ENCODE results near the gene VAV1. TPM values are rescaled to one million over a fixed set of nuclear protein-coding genes. Genes with fewer than 3 reads are reported as not detected.

Gene VAV1
- polyA plus RNA-seq, 2 of the 4 experiments (the other 2 are of a cell fraction), result 5.6 to 7.5 TPM

DNA sequence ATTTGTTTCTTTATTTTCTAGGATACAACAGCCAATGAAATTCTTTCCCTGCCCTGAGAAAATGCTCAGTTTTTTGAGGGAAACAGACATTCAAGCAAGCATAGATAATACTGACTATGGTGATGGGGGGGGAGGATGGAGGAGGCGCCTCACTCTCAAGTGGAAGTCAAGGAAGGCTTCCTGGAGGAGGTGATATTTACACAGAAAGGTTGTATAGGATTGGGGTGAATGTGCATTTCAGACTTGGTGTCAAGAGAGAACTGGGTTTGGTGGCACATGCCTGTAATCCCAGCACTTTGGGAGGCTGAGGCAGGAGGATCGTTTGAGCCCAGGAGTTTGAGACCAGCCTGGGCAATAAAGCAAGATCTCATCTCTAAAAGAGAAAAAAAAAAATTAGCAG, 102.7 kb downstream of the VAV1 start:
- Histone ChIP-seq H3K4me1 (no peaks in the 10 kb centered on the region), H3K4me2 (no peak overlapping the region), H3K27ac (no peak overlapping the region), H3K4me3 (no peak overlapping the region), H3K9me3 (peaks cover 4% of the 10 kb centered on the region; the same call in 1 of the 3 replicates)
- no peak for ATAC-seq
- ChIA-PET CTCF (interaction anchor here (4.7 kb wide), 1 partner anchor 11 kb away, joined by 17 read pairs; no protein-coding TSS in a partner anchor), POLR2A (interaction anchor here (0.6 kb wide), 1 partner anchor 1292 kb away, joined by 5 read pairs; no protein-coding TSS in a partner anchor)
- 0% methylated on average over 2 of the region's 2 CpGs for whole genome bisulfite sequencing (ENCODE audit: missing lambda C conversion rate)
- no peak for DNase-seq (ENCODE audit: low read depth in 1 of 2, low spot score in 1 of 2)
- TF ChIP-seq ZFP36 (IDR thresholded peaks at IDR 0.05; ENCODE audit: borderline replicate concordance, partially characterized antibody) (peak; percentile 63), ESRRA (IDR thresholded peaks at IDR 0.05; ENCODE audit: borderline replicate concordance, low read length) (no peak)
- no peak for FAIRE-seq

DNA sequence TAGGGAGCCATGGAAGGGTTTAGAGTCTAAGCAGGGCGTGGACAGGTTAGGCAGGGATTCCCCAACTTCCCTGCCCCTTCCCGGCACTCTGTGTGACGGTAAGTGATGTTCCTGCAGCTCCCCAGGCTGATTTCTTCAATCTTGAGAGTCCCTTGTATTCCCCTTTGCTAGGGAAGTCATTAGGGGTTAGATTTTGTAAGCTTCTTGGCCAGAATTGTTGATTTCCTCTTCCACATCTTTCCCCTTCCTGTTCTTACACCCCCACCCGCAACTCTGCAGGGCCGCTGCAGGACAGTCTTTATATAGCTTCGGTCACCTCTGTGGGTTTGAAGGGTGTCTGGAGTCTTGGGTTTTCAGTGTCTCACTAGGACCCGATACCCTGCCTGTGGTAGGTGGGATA, 104.2 kb downstream of the VAV1 start:
- peaks cover 4% of the 10 kb centered on the region; the same call in 1 of the 3 replicates for H3K9me3 ChIP-seq
- WGBS (ENCODE audit: missing lambda C conversion rate), result 39% methylated on average over 7 of the region's 7 CpGs
- no peak overlapping the region for H3K27ac ChIP-seq
- CTCF ChIA-PET, result interaction anchor here (4.7 kb wide), 1 partner anchor 13 kb away, joined by 17 read pairs; no protein-coding TSS in a partner anchor
- H3K4me1 ChIP-seq, result no peaks in the 10 kb centered on the region
- POLR2A ChIA-PET, result no interaction called here
- DNase-seq (ENCODE audit: low read depth in 1 of 2, low spot score in 1 of 2) (no peak), ATAC-seq (no peak), FAIRE-seq (no peak)
- TF ChIP-seq EHMT2 (IDR thresholded peaks at IDR 0.05; ENCODE audit: low read depth) (no peak), GATA3 (IDR thresholded peaks at IDR 0.05; ENCODE audit: borderline replicate concordance) (no peak), MAFK (IDR thresholded peaks at IDR 0.05; ENCODE audit: partially characterized antibody) (no peak), HOXB5 (CRISPR knock-in tag; IDR thresholded peaks at IDR 0.05) (no peak)
- no peak overlapping the region for H3K4me2 ChIP-seq
- H3K4me3 ChIP-seq, result no peak overlapping the region

DNA sequence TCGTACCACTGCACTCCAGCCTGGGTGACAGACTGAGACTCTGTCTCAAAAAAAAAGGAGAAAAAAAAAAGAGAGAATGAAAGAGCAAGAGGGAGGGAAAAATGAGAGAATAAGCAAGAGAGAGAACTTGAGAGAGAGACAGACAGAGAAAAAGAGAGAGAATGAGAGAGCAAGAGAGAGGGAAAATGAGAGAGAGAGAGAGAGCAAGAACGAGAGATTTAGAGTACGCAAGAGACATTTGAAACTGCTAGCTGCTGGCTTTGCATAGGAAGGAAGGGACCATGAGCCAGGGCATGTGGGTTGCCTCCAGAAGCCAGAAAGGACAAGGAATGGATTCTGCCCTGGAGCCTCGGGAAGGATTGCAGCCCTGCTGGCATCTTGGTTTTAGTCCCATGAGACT, 105.3 kb downstream of the VAV1 start:
- POLR2A ChIA-PET, result no interaction called here
- no peak overlapping the region for H3K27ac ChIP-seq
- H3K9me3 ChIP-seq, result peaks cover 4% of the 10 kb centered on the region; the same call in 1 of the 3 replicates
- 39% methylated on average over 4 of the region's 4 CpGs for whole genome bisulfite sequencing (ENCODE audit: missing lambda C conversion rate)
- H3K4me3 ChIP-seq, result no peak overlapping the region
- no peak overlapping the region for H3K4me2 ChIP-seq
- ATAC-seq, result no peak
- DNase-seq (ENCODE audit: low read depth in 1 of 2, low spot score in 1 of 2), result no peak
- FAIRE-seq, result no peak
- CTCF ChIA-PET, result interaction anchor here (4.7 kb wide), 1 partner anchor 14 kb away, joined by 17 read pairs; no protein-coding TSS in a partner anchor
- H3K4me1 ChIP-seq, result no peaks in the 10 kb centered on the region
- no peak for TF ChIP-seq JUNB (IDR thresholded peaks at IDR 0.05)
- TF ChIP-seq NR3C1 (IDR thresholded peaks at IDR 0.05), result no peak
- TF ChIP-seq MAFK (IDR thresholded peaks at IDR 0.05; ENCODE audit: partially characterized antibody), result no peak
- no peak for TF ChIP-seq FOSB (CRISPR knock-in tag; IDR thresholded peaks at IDR 0.05)
- no peak for TF ChIP-seq ZFP36 (IDR thresholded peaks at IDR 0.05; ENCODE audit: borderline replicate concordance, partially characterized antibody)
- TF ChIP-seq POLR2A (IDR thresholded peaks at IDR 0.05; ENCODE audit: low read length), result no peak
- no peak for TF ChIP-seq ZNF302 (CRISPR knock-in tag; IDR thresholded peaks at IDR 0.05)
- TF ChIP-seq ZSCAN20 (CRISPR knock-in tag; IDR thresholded peaks at IDR 0.05), result no peak
- no peak for TF ChIP-seq RNF2 (IDR thresholded peaks at IDR 0.05; ENCODE audit: borderline replicate concordance, low read depth)
- TF ChIP-seq, protein P1, sequence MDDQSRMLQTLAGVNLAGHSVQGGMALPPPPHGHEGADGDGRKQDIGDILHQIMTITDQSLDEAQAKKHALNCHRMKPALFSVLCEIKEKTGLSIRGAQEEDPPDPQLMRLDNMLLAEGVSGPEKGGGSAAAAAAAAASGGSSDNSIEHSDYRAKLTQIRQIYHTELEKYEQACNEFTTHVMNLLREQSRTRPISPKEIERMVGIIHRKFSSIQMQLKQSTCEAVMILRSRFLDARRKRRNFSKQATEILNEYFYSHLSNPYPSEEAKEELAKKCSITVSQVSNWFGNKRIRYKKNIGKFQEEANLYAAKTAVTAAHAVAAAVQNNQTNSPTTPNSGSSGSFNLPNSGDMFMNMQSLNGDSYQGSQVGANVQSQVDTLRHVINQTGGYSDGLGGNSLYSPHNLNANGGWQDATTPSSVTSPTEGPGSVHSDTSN (IDR thresholded peaks at IDR 0.05), result no peak
- TF ChIP-seq NPAS2 (CRISPR knock-in tag; IDR thresholded peaks at IDR 0.05; ENCODE audit: borderline replicate concordance), result no peak
- no peak for TF ChIP-seq CBX8 (IDR thresholded peaks at IDR 0.05)
- no peak for TF ChIP-seq SMC3 (IDR thresholded peaks at IDR 0.05)
- TF ChIP-seq EHMT2 (IDR thresholded peaks at IDR 0.05; ENCODE audit: low read depth), result no peak
- TF ChIP-seq, protein P2, sequence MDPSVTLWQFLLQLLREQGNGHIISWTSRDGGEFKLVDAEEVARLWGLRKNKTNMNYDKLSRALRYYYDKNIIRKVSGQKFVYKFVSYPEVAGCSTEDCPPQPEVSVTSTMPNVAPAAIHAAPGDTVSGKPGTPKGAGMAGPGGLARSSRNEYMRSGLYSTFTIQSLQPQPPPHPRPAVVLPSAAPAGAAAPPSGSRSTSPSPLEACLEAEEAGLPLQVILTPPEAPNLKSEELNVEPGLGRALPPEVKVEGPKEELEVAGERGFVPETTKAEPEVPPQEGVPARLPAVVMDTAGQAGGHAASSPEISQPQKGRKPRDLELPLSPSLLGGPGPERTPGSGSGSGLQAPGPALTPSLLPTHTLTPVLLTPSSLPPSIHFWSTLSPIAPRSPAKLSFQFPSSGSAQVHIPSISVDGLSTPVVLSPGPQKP (IDR thresholded peaks at IDR 0.05; ENCODE audit: low read depth, low read length), result no peak
- no peak for TF ChIP-seq CBX2 (IDR thresholded peaks at IDR 0.05; ENCODE audit: borderline replicate concordance, low read depth)
- no peak for TF ChIP-seq POLR2AphosphoS2 (conservative IDR thresholded peaks at IDR 0.05; ENCODE audit: low read length)
- TF ChIP-seq, protein P3, sequence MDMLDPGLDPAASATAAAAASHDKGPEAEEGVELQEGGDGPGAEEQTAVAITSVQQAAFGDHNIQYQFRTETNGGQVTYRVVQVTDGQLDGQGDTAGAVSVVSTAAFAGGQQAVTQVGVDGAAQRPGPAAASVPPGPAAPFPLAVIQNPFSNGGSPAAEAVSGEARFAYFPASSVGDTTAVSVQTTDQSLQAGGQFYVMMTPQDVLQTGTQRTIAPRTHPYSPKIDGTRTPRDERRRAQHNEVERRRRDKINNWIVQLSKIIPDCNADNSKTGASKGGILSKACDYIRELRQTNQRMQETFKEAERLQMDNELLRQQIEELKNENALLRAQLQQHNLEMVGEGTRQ (IDR thresholded peaks at IDR 0.05), result no peak

Measured in A549 (cell line).